DND-41 (cell line): ENCODE measurements around the gene GATA2.

ENCODE experiments used
- EZH2 ChIP-seq: IDR thresholded peaks from 3 replicates; pipeline ENCODE4 v1.6.1; 2012; ENCODE audit warnings: borderline replicate concordance, low read depth, mild to moderate bottlenecking, moderate library complexity, low read length, inconsistent platforms; ENCODE audit not compliant: severe bottlenecking
- TF ChIP-seq, protein P1 (sequence below): IDR thresholded peaks from 2 replicates; pipeline ENCODE4 v1.5.1; 2012; ENCODE audit warnings: borderline replicate concordance, low read length, moderate library complexity, mild to moderate bottlenecking; ENCODE audit not compliant: poor library complexity, severe bottlenecking; ENCODE audit errors: extremely low read depth

DNA sequence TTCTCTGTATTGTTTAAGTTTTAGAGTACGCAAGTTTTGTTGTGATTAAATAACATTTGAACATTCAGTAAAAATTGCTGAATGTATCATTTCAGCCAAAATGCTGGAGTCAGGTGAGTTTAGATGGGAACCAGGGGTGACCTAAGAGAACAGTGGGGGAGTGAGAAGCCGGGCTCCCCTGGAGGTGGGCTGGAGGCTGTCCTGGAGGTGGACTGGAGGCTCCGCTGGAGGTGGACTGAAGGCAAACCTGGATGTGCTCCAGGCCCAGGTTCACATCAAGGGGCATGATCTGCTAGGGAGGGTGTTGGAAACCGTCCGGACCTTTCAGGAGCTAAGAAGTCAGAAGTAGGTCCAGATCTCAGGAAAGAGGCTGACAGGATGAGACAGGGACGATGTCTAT lies 50.1 kb downstream of the GATA2 start:
- TF ChIP-seq, protein P1, sequence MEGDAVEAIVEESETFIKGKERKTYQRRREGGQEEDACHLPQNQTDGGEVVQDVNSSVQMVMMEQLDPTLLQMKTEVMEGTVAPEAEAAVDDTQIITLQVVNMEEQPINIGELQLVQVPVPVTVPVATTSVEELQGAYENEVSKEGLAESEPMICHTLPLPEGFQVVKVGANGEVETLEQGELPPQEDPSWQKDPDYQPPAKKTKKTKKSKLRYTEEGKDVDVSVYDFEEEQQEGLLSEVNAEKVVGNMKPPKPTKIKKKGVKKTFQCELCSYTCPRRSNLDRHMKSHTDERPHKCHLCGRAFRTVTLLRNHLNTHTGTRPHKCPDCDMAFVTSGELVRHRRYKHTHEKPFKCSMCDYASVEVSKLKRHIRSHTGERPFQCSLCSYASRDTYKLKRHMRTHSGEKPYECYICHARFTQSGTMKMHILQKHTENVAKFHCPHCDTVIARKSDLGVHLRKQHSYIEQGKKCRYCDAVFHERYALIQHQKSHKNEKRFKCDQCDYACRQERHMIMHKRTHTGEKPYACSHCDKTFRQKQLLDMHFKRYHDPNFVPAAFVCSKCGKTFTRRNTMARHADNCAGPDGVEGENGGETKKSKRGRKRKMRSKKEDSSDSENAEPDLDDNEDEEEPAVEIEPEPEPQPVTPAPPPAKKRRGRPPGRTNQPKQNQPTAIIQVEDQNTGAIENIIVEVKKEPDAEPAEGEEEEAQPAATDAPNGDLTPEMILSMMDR, result no peak
- no peak for TF ChIP-seq EZH2
